GM06990 (cell line): ENCODE data around the gene ARHGAP24.
"Not testable (repeated sequence)": the region's sequence is repeated elsewhere in the genome, so short reads cannot be mapped to it uniquely, and the experiment has no call there.

Source experiments
- DNase-seq: peaks from one replicate; pipeline ENCODE4 v3.0.0-alpha.2; 2011; ENCODE audit not compliant: insufficient read length; ENCODE audit errors: extremely low read depth
- H3K27me3 ChIP-seq: replicated peaks from 2 replicates; pipeline ENCODE4 v1.6.0; 2011; ENCODE audit warnings: low read length; ENCODE audit not compliant: control insufficient read depth, insufficient read depth
- H3K36me3 ChIP-seq: 2 replicates; pipeline ENCODE4 v1.5.1; 2011; ENCODE audit warnings: low read length; ENCODE audit not compliant: control insufficient read depth, insufficient read depth
- H3K4me3 ChIP-seq: replicated peaks from 2 replicates; pipeline ENCODE4 v1.5.1; 2011; ENCODE audit warnings: low read depth, mild to moderate bottlenecking, control low read depth, low read length
- TF ChIP-seq, protein P1 (sequence below): IDR thresholded peaks from 2 replicates; pipeline ENCODE4 v1.5.1; 2011; ENCODE audit warnings: low read length, control low read depth, mild to moderate bottlenecking, inconsistent platforms; ENCODE audit not compliant: insufficient read depth, poor library complexity, severe bottlenecking

Gene ARHGAP24

DNA sequence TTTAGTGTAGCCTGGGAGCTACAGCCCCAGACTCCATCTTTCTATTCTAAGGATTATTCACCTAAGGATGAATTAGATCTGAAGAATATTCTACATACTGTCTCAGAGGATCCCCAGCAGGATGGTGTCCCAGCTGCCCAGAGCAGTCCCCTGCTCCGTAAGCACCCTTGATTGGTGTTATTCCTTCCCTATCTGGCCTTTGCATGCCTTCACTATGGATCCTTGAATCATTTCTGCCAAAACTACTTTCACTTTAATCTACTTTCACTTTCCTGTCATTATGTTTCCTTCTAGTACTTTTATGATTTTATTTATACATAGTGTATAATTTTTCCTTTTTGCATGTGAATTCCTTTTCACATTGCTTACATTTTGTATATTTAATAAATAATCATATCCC, 39.2 kb downstream of the ARHGAP24 start:
- H3K36me3 ChIP-seq, result no peaks in the 10 kb centered on the region
- no peak for DNase-seq
- TF ChIP-seq, protein P1, sequence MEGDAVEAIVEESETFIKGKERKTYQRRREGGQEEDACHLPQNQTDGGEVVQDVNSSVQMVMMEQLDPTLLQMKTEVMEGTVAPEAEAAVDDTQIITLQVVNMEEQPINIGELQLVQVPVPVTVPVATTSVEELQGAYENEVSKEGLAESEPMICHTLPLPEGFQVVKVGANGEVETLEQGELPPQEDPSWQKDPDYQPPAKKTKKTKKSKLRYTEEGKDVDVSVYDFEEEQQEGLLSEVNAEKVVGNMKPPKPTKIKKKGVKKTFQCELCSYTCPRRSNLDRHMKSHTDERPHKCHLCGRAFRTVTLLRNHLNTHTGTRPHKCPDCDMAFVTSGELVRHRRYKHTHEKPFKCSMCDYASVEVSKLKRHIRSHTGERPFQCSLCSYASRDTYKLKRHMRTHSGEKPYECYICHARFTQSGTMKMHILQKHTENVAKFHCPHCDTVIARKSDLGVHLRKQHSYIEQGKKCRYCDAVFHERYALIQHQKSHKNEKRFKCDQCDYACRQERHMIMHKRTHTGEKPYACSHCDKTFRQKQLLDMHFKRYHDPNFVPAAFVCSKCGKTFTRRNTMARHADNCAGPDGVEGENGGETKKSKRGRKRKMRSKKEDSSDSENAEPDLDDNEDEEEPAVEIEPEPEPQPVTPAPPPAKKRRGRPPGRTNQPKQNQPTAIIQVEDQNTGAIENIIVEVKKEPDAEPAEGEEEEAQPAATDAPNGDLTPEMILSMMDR, result no peak
- no peaks in the 10 kb centered on the region for H3K27me3 ChIP-seq
- no peak overlapping the region for H3K4me3 ChIP-seq

- no peak for DNase-seq
- Histone ChIP-seq H3K27me3 (no peaks in the 10 kb centered on the region), H3K4me3 (no peak overlapping the region), H3K36me3 (no peaks in the 10 kb centered on the region)
- TF ChIP-seq, protein P1, result no peak
Measured at GRCh38 chr4:85514783-85515182, 39.8 kb downstream of the ARHGAP24 start.

DNA sequence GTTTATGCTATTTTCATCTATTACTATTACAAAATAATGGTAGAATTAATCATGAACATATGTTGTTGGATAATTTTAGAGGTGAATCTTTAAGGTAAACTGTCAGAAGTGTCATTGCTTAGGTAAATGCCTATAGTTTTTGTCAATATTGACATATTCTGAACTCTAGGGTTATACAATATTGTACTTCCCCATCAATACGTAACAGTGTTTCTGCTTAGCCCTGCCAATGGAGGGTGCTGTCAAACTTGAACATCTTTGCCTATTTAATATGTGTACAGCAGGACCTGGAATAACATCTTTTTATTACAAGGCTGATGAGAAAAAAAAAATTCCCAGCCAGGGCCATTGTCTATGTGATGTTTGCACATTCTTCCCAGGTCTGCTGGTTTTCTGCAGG, 40.8 kb downstream of the ARHGAP24 start:
- H3K4me3 ChIP-seq, result no peak overlapping the region
- DNase-seq, result no peak
- TF ChIP-seq, protein P1, result no peak
- H3K36me3 ChIP-seq, result no peaks in the 10 kb centered on the region
- no peaks in the 10 kb centered on the region for H3K27me3 ChIP-seq

- not testable (repeated sequence) for H3K27me3 ChIP-seq, H3K4me3 ChIP-seq, DNase-seq
Measured at GRCh38 chr4:85518526-85518925, 43.6 kb downstream of the ARHGAP24 start.

DNA sequence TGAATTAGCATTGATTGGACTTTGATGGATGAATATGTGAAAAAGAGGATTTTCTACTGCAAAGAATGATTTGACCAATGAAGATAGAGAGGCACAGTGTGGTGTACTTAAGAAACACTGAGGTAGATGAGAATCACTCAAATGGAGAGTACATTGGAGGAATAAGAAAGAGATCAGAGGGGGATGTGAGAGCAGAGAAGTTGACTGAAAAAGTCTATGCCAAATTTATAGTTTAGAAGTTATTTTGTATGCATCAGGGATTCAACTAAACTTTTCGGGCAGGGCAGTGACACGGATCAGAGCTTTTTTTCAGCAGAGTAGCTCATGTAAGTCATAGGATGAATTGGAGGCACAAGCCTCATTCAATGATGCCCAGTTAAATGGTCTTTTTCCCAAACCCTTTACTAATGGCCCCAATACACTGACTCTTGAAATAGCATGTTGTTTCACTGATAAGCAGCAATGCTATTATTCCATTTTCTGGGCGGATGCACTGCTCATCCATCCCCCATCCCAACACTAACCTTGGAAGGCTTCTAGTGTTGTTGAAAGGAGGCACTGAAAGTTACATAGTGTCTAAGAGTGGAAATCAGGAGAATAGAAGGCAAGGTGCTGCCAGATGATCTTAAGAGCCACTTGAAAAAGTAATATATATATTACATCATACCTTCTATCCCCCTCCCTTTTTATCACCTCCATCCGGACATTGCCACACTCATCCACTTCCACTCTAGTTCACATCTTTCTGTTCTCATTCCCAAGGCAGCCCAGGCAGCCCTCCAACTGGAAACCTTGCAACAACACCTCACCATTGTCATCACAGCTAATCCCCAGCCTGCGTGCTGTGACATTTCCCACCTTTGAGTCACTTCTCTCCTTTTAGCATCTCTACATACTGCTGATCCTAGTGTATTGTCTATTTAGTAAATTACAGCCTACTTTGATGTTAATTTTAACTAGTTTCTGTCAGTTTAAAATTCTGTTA, 46.1 kb downstream of the ARHGAP24 start:
- Histone ChIP-seq H3K4me3 (no peak overlapping the region), H3K27me3 (no peaks in the 10 kb centered on the region), H3K36me3 (no peaks in the 10 kb centered on the region)
- TF ChIP-seq, protein P1, result no peak
- DNase-seq, result no peak

More at GRCh38 chr4:85518526-85518925, 43.6 kb downstream of the ARHGAP24 start:
- not testable (repeated sequence) for H3K36me3 ChIP-seq

GRCh38 chr4:85522277-85522676, 47.3 kb downstream of the ARHGAP24 start:
- TF ChIP-seq, protein P1, result no peak
- Histone ChIP-seq H3K4me3 (no peak overlapping the region), H3K27me3 (no peaks in the 10 kb centered on the region), H3K36me3 (no peaks in the 10 kb centered on the region)
- DNase-seq, result no peak
